H1 (cell line): Measurements from ENCODE around the gene TTC8. TPM values are rescaled to one million over a fixed set of nuclear protein-coding genes. Genes with fewer than 3 reads are reported as not detected.

Source experiments
- CTCF ChIA-PET: fragments of 300-600 bp; sonication (Branson Sonifier 250); formaldehyde crosslinking; loops from one replicate; lab custom pipeline; 2021; ENCODE audit not compliant: partially characterized antibody; lab: Charles Lee
- POLR2A ChIA-PET: fragments of 300-600 bp; sonication (Branson Sonifier 250); formaldehyde crosslinking; loops from one replicate; lab custom pipeline; 2021; ENCODE audit warnings: inconsistent platforms; ENCODE audit not compliant: partially characterized antibody; lab: Charles Lee
- DNase-seq, 2 experiments: peaks; one replicate each; pipeline versions ENCODE4 v3.0.0 to v3.0.0-alpha.2; 2010 to 2022; ENCODE audit warnings: low spot score in 2 of 2, low read depth in 1 of 2, mixed read lengths in 1 of 2
- FAIRE-seq: peaks from 2 replicates; lab custom pipeline; 2011; peaks lifted over from hg19 to GRCh38; lab: Jason Lieb, UNC
- H2AFZ ChIP-seq: 2 replicates; pipeline ENCODE4 v1.8.1; 2012; ENCODE audit warnings: low read length, inconsistent platforms
- H2AK5ac ChIP-seq: 2 replicates; pipeline ENCODE4 v1.6.1; 2013; ENCODE audit warnings: low read depth, low read length
- H2BK120ac ChIP-seq: replicated peaks from 2 replicates; pipeline ENCODE3; 2013; ENCODE audit warnings: low read depth, low read length, inconsistent platforms
- H2BK12ac ChIP-seq: 2 replicates; pipeline ENCODE4 v1.6.1; 2013; ENCODE audit warnings: low read depth, low read length
- H2BK15ac ChIP-seq: 2 replicates; pipeline ENCODE4 v1.6.1; 2013; ENCODE audit warnings: low read length
- H2BK20ac ChIP-seq: 2 replicates; pipeline ENCODE4 v1.6.1; 2013; ENCODE audit warnings: low read length
- H2BK5ac ChIP-seq: 2 replicates; pipeline ENCODE4 v1.6.1; 2013; ENCODE audit warnings: low read depth, low read length
- H3K14ac ChIP-seq: 2 replicates; pipeline ENCODE4 v1.6.1; 2013; ENCODE audit warnings: inconsistent platforms; ENCODE audit not compliant: insufficient read length
- H3K18ac ChIP-seq: 2 replicates; pipeline ENCODE4 v1.6.1; 2013; ENCODE audit warnings: low read length; ENCODE audit errors: extremely low read depth
- H3K23ac ChIP-seq: 2 replicates; pipeline ENCODE4 v1.6.1; 2013; ENCODE audit warnings: inconsistent platforms; ENCODE audit not compliant: insufficient read length
- H3K23me2 ChIP-seq: 2 replicates; pipeline ENCODE4 v1.6.1; 2013; ENCODE audit warnings: low read depth, low read length
- H3K27ac ChIP-seq: 2 replicates; pipeline ENCODE4 v1.6.1; 2011; ENCODE audit warnings: low read depth, low read length, inconsistent platforms
- H3K27me3 ChIP-seq, 4 experiments: replicated peaks in 1 of 4; 1 replicate in 1 of 4; 2 replicates in 3 of 4; pipeline versions ENCODE4 v1.6.1 to v1.8.1; 2011 to 2013; ENCODE audit warnings: low read length in 3 of 4, mild to moderate bottlenecking in 3 of 4, inconsistent platforms in 2 of 4, mixed read lengths in 2 of 4, moderate library complexity in 1 of 4; ENCODE audit not compliant: control insufficient read depth in 3 of 4, insufficient read depth in 3 of 4; ENCODE audit errors: extremely low read depth in 1 of 4
- H3K36me3 ChIP-seq, 4 experiments: 2 replicates each; pipeline versions ENCODE4 v1.6.1 to v1.8.1; 2011 to 2013; ENCODE audit warnings: mild to moderate bottlenecking in 4 of 4, low read length in 3 of 4, moderate library complexity in 2 of 4, control low read depth in 1 of 4, inconsistent platforms in 1 of 4; ENCODE audit not compliant: insufficient read depth in 4 of 4, control insufficient read depth in 2 of 4
- H3K4ac ChIP-seq: replicated peaks from 2 replicates; pipeline ENCODE3; 2013; ENCODE audit warnings: low read length, low read depth, mixed read lengths, inconsistent platforms; ENCODE audit not compliant: insufficient read length
- H3K4me1 ChIP-seq, 4 experiments: replicated peaks in 1 of 4; 1 replicate in 1 of 4; 2 replicates in 3 of 4; pipeline versions ENCODE4 v1.6.1 to v1.8.1; 2011 to 2013; ENCODE audit warnings: low read length in 3 of 4, inconsistent platforms in 2 of 4, mixed read lengths in 1 of 4; ENCODE audit not compliant: insufficient read depth in 4 of 4, control insufficient read depth in 3 of 4
- H3K4me2 ChIP-seq, 2 experiments: 2 replicates each; pipeline versions ENCODE4 v1.6.1 to v1.8.1; 2011 to 2013; ENCODE audit warnings: low read depth in 2 of 2, low read length in 2 of 2, control low read depth in 1 of 2, inconsistent platforms in 1 of 2, mild to moderate bottlenecking in 1 of 2; ENCODE audit not compliant: insufficient read depth in 1 of 2
- H3K4me3 ChIP-seq, 4 experiments: fragments of 200-600, 300-600 bp in 1 of 4; sonication (generic), shearing (Covaris generic), sonication (Bioruptor Twin) in 1 of 4; 2 replicates each; pipeline versions ENCODE4 v1.5.1 to v1.8.1; 2011 to 2016; ENCODE audit warnings: low read length in 4 of 4, low read depth in 3 of 4, control low read depth in 2 of 4, inconsistent platforms in 2 of 4, mild to moderate bottlenecking in 2 of 4, mixed read lengths in 1 of 4, moderate library complexity in 1 of 4; ENCODE audit not compliant: insufficient read depth in 2 of 4; ENCODE audit errors: extremely low read depth in 1 of 4
- H3K56ac ChIP-seq: replicated peaks from 2 replicates; pipeline ENCODE3; 2013; ENCODE audit warnings: low read depth, mild to moderate bottlenecking, mixed read lengths, low read length, inconsistent platforms; ENCODE audit not compliant: insufficient read length
- H3K79me1 ChIP-seq: 2 replicates; pipeline ENCODE4 v1.6.1; 2013; ENCODE audit warnings: low read depth, low read length, control low read depth
- H3K79me2 ChIP-seq, 2 experiments: 2 replicates each; pipeline versions ENCODE4 v1.6.1 to v1.8.1; 2012 to 2013; ENCODE audit warnings: low read length in 2 of 2, mild to moderate bottlenecking in 2 of 2, inconsistent platforms in 1 of 2; ENCODE audit not compliant: insufficient read depth in 2 of 2, control insufficient read depth in 1 of 2
- H3K9ac ChIP-seq, 4 experiments: replicated peaks in 1 of 4; 1 replicate in 1 of 4; 2 replicates in 3 of 4; pipeline versions ENCODE4 v1.6.1 to v1.8.1; 2011 to 2013; ENCODE audit warnings: low read depth in 3 of 4, low read length in 3 of 4, control low read depth in 2 of 4, mild to moderate bottlenecking in 2 of 4, moderate library complexity in 2 of 4, inconsistent platforms in 1 of 4; ENCODE audit errors: extremely low read depth in 1 of 4
- H3K9me3 ChIP-seq, 2 experiments: 2 replicates each; pipeline versions ENCODE4 v1.6.1 to v1.8.1; 2012 to 2013; ENCODE audit warnings: mild to moderate bottlenecking in 2 of 2, moderate library complexity in 2 of 2, control low read depth in 1 of 2, inconsistent platforms in 1 of 2, low read depth in 1 of 2, low read length in 1 of 2, mixed read lengths in 1 of 2; ENCODE audit not compliant: insufficient read depth in 2 of 2
- H4K20me1 ChIP-seq, 2 experiments: replicated peaks in 1 of 2; 2 replicates each; pipeline versions ENCODE3 to v1.8.1; 2011 to 2013; ENCODE audit warnings: inconsistent platforms in 2 of 2, low read length in 2 of 2, mild to moderate bottlenecking in 1 of 2; ENCODE audit not compliant: insufficient read depth in 2 of 2, control insufficient read depth in 1 of 2
- H4K5ac ChIP-seq: 2 replicates; pipeline ENCODE4 v1.6.1; 2013; ENCODE audit warnings: low read length, low read depth, mixed read lengths, inconsistent platforms; ENCODE audit not compliant: insufficient read length
- H4K8ac ChIP-seq: 2 replicates; pipeline ENCODE4 v1.8.0; 2013; ENCODE audit warnings: mild to moderate bottlenecking, moderate library complexity, low read length, inconsistent platforms; ENCODE audit not compliant: insufficient read depth; ENCODE audit errors: extremely low read depth
- H4K91ac ChIP-seq: replicated peaks from 2 replicates; pipeline ENCODE3; 2013; ENCODE audit warnings: low read length, mixed read lengths, inconsistent platforms; ENCODE audit not compliant: insufficient read length
- ATF3 ChIP-seq: IDR thresholded peaks from 2 replicates; pipeline ENCODE4 v1.6.1; 2011; ENCODE audit warnings: low read depth, mild to moderate bottlenecking, low read length; ENCODE audit not compliant: insufficient read depth
- CBX8 ChIP-seq: fragments of 300-800, 300-1000 bp; sonication (generic); IDR thresholded peaks from 2 replicates; pipeline ENCODE4 v1.7.1; 2016; ENCODE audit warnings: low read depth, low read length, borderline replicate concordance
- CEBPB ChIP-seq: IDR thresholded peaks from 2 replicates; pipeline ENCODE4 v1.6.1; 2012; ENCODE audit warnings: low read depth, low read length
- EZH2 ChIP-seq: fragments of 200-600 bp; sonication (generic); IDR thresholded peaks from 2 replicates; pipeline ENCODE4 v1.7.1; 2012; ENCODE audit warnings: low read depth, mild to moderate bottlenecking, moderate library complexity, low read length, inconsistent platforms; ENCODE audit not compliant: severe bottlenecking
- GTF2F1 ChIP-seq: IDR thresholded peaks from 2 replicates; pipeline ENCODE4 v1.6.1; 2012; ENCODE audit warnings: low read depth, low read length, improper control_type of control experiment, borderline replicate concordance
- HDAC6 ChIP-seq: IDR thresholded peaks from one replicate; pipeline ENCODE4 v1.7.1; 2012; ENCODE audit warnings: low read depth, mild to moderate bottlenecking, inconsistent platforms, low read length, moderate library complexity
- KDM1A ChIP-seq: fragments of 200-600, 300-600 bp; sonication (generic); IDR thresholded peaks from 2 replicates; pipeline ENCODE4 v1.7.1; 2016; ENCODE audit warnings: mild to moderate bottlenecking, low read length, borderline replicate concordance
- MAX ChIP-seq: IDR thresholded peaks from 2 replicates; pipeline ENCODE4 v1.6.1; 2012; ENCODE audit warnings: inconsistent platforms
- NANOG ChIP-seq: IDR thresholded peaks from 2 replicates; pipeline ENCODE4 v1.6.1; 2011; ENCODE audit warnings: low read length, low read depth, mild to moderate bottlenecking, inconsistent platforms; ENCODE audit not compliant: insufficient read depth, poor library complexity, severe bottlenecking
- SP1 ChIP-seq: IDR thresholded peaks from 2 replicates; pipeline ENCODE4 v1.6.1; 2011; ENCODE audit warnings: low read depth, low read length
- SP2 ChIP-seq: IDR thresholded peaks from 2 replicates; pipeline ENCODE4 v1.6.1; 2012; ENCODE audit warnings: mild to moderate bottlenecking, low read length, inconsistent platforms
- WGBS, 2 experiments: shearing (Covaris generic) in 1 of 2; methylation state at CpG; one replicate each; pipeline versions ENCODE4 v1.1.6 to v1.1.7; 2013 to 2015; ENCODE audit warnings: low lambda C conversion rate in 2 of 2, mixed read lengths in 2 of 2, inconsistent platforms in 1 of 2, low coverage in 1 of 2, missing lambda C conversion rate in 1 of 2; ENCODE audit not compliant: insufficient replicate concordance in 2 of 2, insufficient coverage in 1 of 2, insufficient read length in 1 of 2; ENCODE audit errors: extremely low coverage in 1 of 2, missing lambda C conversion rate in 1 of 2; 5-methylcytosine and 5-hydroxymethylcytosine counted together
- polyA plus RNA-seq, 7 experiments: library from polyadenylated mRNA; depleted of rRNA in 3 of 7; stranded (reverse) in 5 of 7; unstranded in 2 of 7; fragments of >200 nt in 5 of 7; fragments of 200-250 nt in 2 of 7; gene quantifications; 1 replicate in 5 of 7; 2 replicates in 1 of 7; 4 replicates in 1 of 7; pipeline versions ENCODE4 v1.2.1 to v1.2.3, GENCODE V29; 2011 to 2013; ENCODE audit warnings: missing spikeins in 2 of 7, mixed read lengths in 2 of 7
- total RNA-seq: library from RNA; stranded (reverse); fragmentation: NEBNext Ultra II Directional; extraction: Animal tissue kit (Norgen Biotek cat#: 25700); gene quantifications from 2 replicates; pipeline ENCODE4 v1.2.1, GENCODE V29; 2021
- TF ChIP-seq, protein P1 (sequence below): IDR thresholded peaks from 2 replicates; pipeline ENCODE4 v1.6.1; 2012; ENCODE audit warnings: inconsistent platforms

The TTC8 gene
- total and polyA plus RNA-seq, 2 of the 8 experiments (the other 6 are each of a cell fraction or from before 2014, with no cell fraction given), result 13.1 to 13.5 TPM

DNA sequence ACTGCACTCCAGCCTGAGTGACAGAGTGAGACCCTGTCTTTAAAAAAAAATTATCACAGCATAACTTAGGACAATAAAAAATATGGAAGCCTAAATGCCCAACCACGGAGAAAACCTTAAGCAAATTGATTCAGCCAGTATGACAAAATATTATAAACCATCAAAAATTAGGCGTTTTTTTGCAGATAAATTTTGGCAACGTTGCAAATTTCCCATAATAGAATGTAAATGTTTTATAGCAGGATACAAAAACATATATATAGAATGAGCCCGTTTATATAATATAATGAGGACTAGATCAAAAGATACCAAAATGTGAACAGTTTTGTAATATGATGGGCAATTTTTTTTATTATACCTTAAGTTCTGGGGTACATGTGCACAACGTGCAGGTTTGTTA is 24.9 kb upstream of the TTC8 start:
- no peak for DNase-seq
- H2BK120ac ChIP-seq, result no peak overlapping the region
- no peak overlapping the region for H4K91ac ChIP-seq
- no peak overlapping the region for H3K27ac ChIP-seq
- H2BK12ac ChIP-seq, result no peak overlapping the region
- no peak overlapping the region for H3K9ac ChIP-seq
- H3K4me3 ChIP-seq, result no peak overlapping the region
- H3K18ac ChIP-seq, result no peak overlapping the region
- H3K36me3 ChIP-seq, result no peaks in the 10 kb centered on the region
- no peak overlapping the region for H3K23ac ChIP-seq
- ChIA-PET POLR2A (no interaction called here), CTCF (no interaction called here)
- no peak overlapping the region for H4K5ac ChIP-seq
- H3K4me2 ChIP-seq, result no peak overlapping the region
- no peak overlapping the region for H2AFZ ChIP-seq
- FAIRE-seq, result no peak
- H3K4me1 ChIP-seq, result no peaks in the 10 kb centered on the region
- 74% methylated on average over 5 of the region's 5 CpGs; no CpG with 5 or more reads in 1 of the 2 experiments for WGBS, 2 experiments
- TF ChIP-seq KDM1A, result no peak
- no peak for TF ChIP-seq MAX
- TF ChIP-seq SP2, result no peak
- TF ChIP-seq, protein P1, sequence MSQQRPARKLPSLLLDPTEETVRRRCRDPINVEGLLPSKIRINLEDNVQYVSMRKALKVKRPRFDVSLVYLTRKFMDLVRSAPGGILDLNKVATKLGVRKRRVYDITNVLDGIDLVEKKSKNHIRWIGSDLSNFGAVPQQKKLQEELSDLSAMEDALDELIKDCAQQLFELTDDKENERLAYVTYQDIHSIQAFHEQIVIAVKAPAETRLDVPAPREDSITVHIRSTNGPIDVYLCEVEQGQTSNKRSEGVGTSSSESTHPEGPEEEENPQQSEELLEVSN, result no peak
- no peak for TF ChIP-seq CEBPB
- TF ChIP-seq ATF3, result no peak
- no peak for TF ChIP-seq GTF2F1
- TF ChIP-seq EZH2, result no peak
- no peak for TF ChIP-seq NANOG
- TF ChIP-seq HDAC6, result no peak
- TF ChIP-seq SP1, result no peak
- TF ChIP-seq CBX8, result no peak
- H3K23me2 ChIP-seq, result no peaks in the 10 kb centered on the region
- no peak overlapping the region for H3K56ac ChIP-seq
- H2BK20ac ChIP-seq, result no peak overlapping the region
- H2BK5ac ChIP-seq, result no peak overlapping the region
- H4K8ac ChIP-seq, result no peak overlapping the region
- peaks cover 5% of the 10 kb centered on the region in 2 experiments; a peak in 1 of 4 replicates for H3K9me3 ChIP-seq
- no peak overlapping the region for H3K4ac ChIP-seq
- no peaks in the 10 kb centered on the region for H3K79me1 ChIP-seq
- H3K79me2 ChIP-seq, result no peaks in the 10 kb centered on the region
- H2AK5ac ChIP-seq, result no peak overlapping the region
- H3K27me3 ChIP-seq, result no peaks in the 10 kb centered on the region
- H4K20me1 ChIP-seq, result no peaks in the 10 kb centered on the region
- H3K14ac ChIP-seq, result no peak overlapping the region
- H2BK15ac ChIP-seq, result no peak overlapping the region
